Dermis microvascular lymphatic vessel endothelial cell (primary cell): ENCODE measurements around the gene NFYC. TPM values are rescaled to one million over a fixed set of nuclear protein-coding genes. Genes with fewer than 3 reads are reported as not detected.

ENCODE experiments used
- DNase-seq, 2 donors: peaks; one replicate each; pipeline versions ENCODE4 v3.0.0 to v3.0.0-alpha.2; 2010; ENCODE audit warnings: low read depth in 2 of 2
- total RNA-seq: library from RNA; depleted of rRNA; stranded (reverse); fragments of >200 nt; gene quantifications from 2 replicates; pipeline ENCODE4 v1.2.1, GENCODE V29; 2014

Gene NFYC
- total RNA-seq, 1 donor from 2014 or later = 13.0 TPM

DNA sequence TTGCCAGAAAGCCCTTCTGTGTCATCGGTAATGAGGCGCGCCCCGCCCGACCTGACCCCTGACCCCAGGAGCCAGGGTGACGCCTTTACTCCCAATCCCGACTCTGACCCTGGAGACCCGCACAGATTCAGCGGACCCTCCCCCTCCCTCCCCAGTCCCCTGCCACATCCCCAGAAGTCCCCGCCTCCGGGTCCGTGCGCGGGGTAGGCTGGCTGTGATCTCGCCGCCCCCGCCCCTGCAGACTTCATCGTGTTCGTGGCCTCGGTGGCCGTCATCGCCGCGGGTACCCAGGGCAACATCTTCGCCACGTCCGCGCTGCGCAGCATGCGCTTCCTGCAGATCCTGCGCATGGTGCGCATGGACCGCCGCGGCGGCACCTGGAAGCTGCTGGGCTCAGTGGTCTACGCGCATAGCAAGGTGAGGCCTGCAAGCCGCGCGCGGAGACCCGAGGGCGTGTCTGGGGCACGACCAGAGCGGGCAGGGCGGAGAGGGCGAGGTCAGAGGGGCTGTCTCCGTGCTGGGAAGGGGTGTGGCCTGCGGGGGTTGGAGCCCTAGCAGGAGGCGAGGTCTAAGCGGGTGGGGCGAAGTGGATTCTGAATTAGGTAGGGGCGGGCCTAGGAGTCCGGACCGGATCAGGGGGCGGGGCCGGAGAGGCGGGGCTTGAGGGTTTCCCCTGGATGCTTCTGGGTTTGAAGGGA is 126.9 kb downstream of the NFYC start:
- peak in 1 of 2 donors; percentile 15 for DNase-seq

DNA sequence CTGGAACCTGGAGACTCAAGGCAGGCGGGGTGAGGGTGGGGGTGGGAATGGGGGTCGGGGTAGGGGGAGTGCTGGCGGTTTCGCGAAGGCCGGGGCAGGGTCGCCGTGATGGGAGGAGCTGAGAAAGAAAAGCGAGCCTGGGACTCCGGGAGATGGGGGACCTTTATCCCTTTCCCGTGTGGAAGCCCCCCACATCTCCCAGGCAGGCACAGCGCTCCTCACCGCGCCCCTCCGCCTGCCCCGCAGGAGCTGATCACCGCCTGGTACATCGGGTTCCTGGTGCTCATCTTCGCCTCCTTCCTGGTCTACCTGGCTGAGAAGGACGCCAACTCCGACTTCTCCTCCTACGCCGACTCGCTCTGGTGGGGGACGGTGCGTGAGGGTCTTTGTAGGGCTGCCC is 127.6 kb downstream of the NFYC start:
- DNase-seq = no peak

DNA sequence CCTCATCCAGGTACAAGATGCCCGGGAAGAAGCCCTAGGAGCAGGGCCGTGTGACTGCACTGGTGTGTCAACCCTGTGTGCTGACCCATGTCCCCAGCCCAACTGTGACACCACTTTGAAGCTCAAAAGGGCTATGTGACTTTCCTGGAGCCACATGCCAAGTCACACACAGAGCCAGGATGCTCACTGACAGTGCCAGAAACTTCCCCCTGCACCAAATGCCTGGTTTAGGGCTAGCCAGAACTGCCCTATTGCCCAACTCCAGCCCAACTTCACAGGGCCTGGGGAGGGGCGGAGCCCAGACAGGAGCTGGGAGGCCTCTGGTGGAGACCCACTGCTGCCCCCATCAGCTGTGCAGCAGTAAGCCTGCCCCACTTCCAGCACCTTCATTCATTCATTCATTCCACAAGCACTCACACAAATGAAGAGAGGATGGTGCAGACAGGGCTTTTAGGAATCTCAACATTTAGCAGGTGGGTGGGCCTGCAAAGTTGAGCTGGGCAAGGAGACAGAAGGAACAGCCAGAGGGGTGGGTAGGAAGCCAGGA is 128.8 kb downstream of the NFYC start:
- no peak for DNase-seq

Other genes with a start within 250 kb of the NFYC start
- gene ZFP69B, start 241.2 kb upstream of the NFYC start, total RNA-seq = 0.77 and 0.89 TPM in 2 replicates
- gene ZFP69, start 214.4 kb upstream of the NFYC start, total RNA-seq = 1.4 and 1.5 TPM in 2 replicates
- gene EXO5, start 182.9 kb upstream of the NFYC start, total RNA-seq = 6.0 and 7.6 TPM in 2 replicates
- 2.1 and 3.0 TPM in 2 replicates for gene ZNF684, start 160.1 kb upstream of the NFYC start, total RNA-seq
- gene RIMS3, start 26.0 kb upstream of the NFYC start, total RNA-seq = 0.38 and 0.39 TPM in 2 replicates
- under 0.01 TPM in 1 of 2 replicates, not detected in the other for gene KCNQ4, start 92.1 kb downstream of the NFYC start, total RNA-seq
- 2.8 and 3.4 TPM in 2 replicates for gene CITED4, start 170.7 kb downstream of the NFYC start, total RNA-seq